SU-DHL-6 (cell line): ENCODE measurements around the gene GPRC5A.

Source experiments
- H2AFZ ChIP-seq: fragments of 200-600 bp; sonication (generic); 2 replicates; pipeline ENCODE4 v1.6.1; 2014; ENCODE audit warnings: low read depth, mild to moderate bottlenecking, moderate library complexity, mixed read lengths, antibody characterized with exemption, low read length; ENCODE audit not compliant: severe bottlenecking
- H3F3A ChIP-seq: fragments of 200-600 bp; shearing (Covaris generic); 2 replicates; pipeline ENCODE4 v1.6.0; 2016; ENCODE audit warnings: antibody characterized with exemption, mild to moderate bottlenecking; ENCODE audit not compliant: insufficient read depth
- H3K27ac ChIP-seq: fragments of 200-600 bp; sonication (generic); 2 replicates; pipeline ENCODE4 v1.5.1; 2016; ENCODE audit warnings: low read depth, mild to moderate bottlenecking, low read length, moderate library complexity, mixed read lengths
- H3K27me3 ChIP-seq: fragments of 200-600 bp; sonication (generic), shearing (Covaris generic); 2 replicates; pipeline ENCODE4 v1.6.0; 2014; ENCODE audit warnings: mild to moderate bottlenecking, low read length
- H3K36me3 ChIP-seq: fragments of 200-600 bp; sonication (generic); 2 replicates; pipeline ENCODE4 v1.6.1; 2014; ENCODE audit warnings: mild to moderate bottlenecking, low read length, mixed read lengths
- H3K4me2 ChIP-seq: fragments of 300-600, 200-600 bp; shearing (Covaris generic), sonication (generic); 2 replicates; pipeline ENCODE4 v1.6.0; 2014; ENCODE audit warnings: low read length, low read depth, mild to moderate bottlenecking; ENCODE audit not compliant: poor library complexity, severe bottlenecking
- H3K4me3 ChIP-seq: fragments of 200-600 bp; sonication (generic); 2 replicates; pipeline ENCODE4 v1.5.1; 2014; ENCODE audit warnings: antibody characterized with exemption, low read length, mild to moderate bottlenecking, mixed read lengths; ENCODE audit not compliant: insufficient read depth, poor library complexity, severe bottlenecking
- H3K79me2 ChIP-seq: fragments of 200-600 bp; sonication (generic); 2 replicates; pipeline ENCODE4 v1.6.1; 2014; ENCODE audit warnings: mild to moderate bottlenecking, low read length, moderate library complexity; ENCODE audit not compliant: insufficient read depth
- H3K9ac ChIP-seq: fragments of 200-600 bp; sonication (generic); 2 replicates; pipeline ENCODE4 v1.7.0; 2014; ENCODE audit warnings: mild to moderate bottlenecking, low read length
- H3K9me2 ChIP-seq: fragments of 200-600 bp; sonication (generic); replicated peaks from 2 replicates; pipeline ENCODE4 v1.6.1; 2014; ENCODE audit warnings: low read length; ENCODE audit not compliant: insufficient read depth
- H3K9me3 ChIP-seq: fragments of 200-600 bp; sonication (generic); 2 replicates; pipeline ENCODE4 v1.6.1; 2014; ENCODE audit warnings: low read length, mixed read lengths; ENCODE audit not compliant: insufficient read depth
- H4K20me1 ChIP-seq: fragments of 200-600 bp; sonication (generic); 2 replicates; pipeline ENCODE4 v1.6.1; 2014; ENCODE audit warnings: low read depth, mild to moderate bottlenecking, antibody characterized with exemption, low read length, moderate library complexity, mixed read lengths
- CTCF ChIP-seq: fragments of 200-600 bp; sonication (generic); IDR thresholded peaks from one replicate; pipeline ENCODE4 v1.5.1; 2017; ENCODE audit warnings: antibody characterized with exemption, mild to moderate bottlenecking, low read length, moderate library complexity; ENCODE audit not compliant: insufficient read depth, poor library complexity, severe bottlenecking
- EZH2phosphoT487 ChIP-seq: fragments of 200-600 bp; sonication (generic), shearing (Covaris generic); conservative IDR thresholded peaks from 2 replicates; pipeline ENCODE4 v1.6.1; 2018; ENCODE audit warnings: mild to moderate bottlenecking, antibody characterized with exemption, low read length, moderate library complexity, mixed read lengths

GPRC5A gene

GRCh38 chr12:12898136-12898717, 6.9 kb downstream of the GPRC5A start:
- Histone ChIP-seq H3K4me3 (no peak overlapping the region), H3K27me3 (no peaks in the 10 kb centered on the region), H3K9me2 (no peaks in the 10 kb centered on the region), H3K79me2 (no peaks in the 10 kb centered on the region), H3K9ac (no peak overlapping the region), H2AFZ (no peak overlapping the region), H3F3A (no peaks in the 10 kb centered on the region), H3K36me3 (no peaks in the 10 kb centered on the region), H3K9me3 (no peaks in the 10 kb centered on the region), H3K27ac (no peak overlapping the region), H4K20me1 (no peaks in the 10 kb centered on the region), H3K4me2 (no peak overlapping the region)
- TF ChIP-seq EZH2phosphoT487 (no peak), CTCF (no peak)

- no peaks in the 10 kb centered on the region for H3K36me3 ChIP-seq
- H3K9me3 ChIP-seq = no peaks in the 10 kb centered on the region
- H3K9me2 ChIP-seq = no peaks in the 10 kb centered on the region
- H3K4me3 ChIP-seq = no peak overlapping the region
- H3K27ac ChIP-seq = no peak overlapping the region
- no peaks in the 10 kb centered on the region for H3K27me3 ChIP-seq
- TF ChIP-seq CTCF = no peak
- TF ChIP-seq EZH2phosphoT487 = no peak
- no peak overlapping the region for H2AFZ ChIP-seq
- no peaks in the 10 kb centered on the region for H3F3A ChIP-seq
- no peaks in the 10 kb centered on the region for H3K79me2 ChIP-seq
- H3K4me2 ChIP-seq = no peak overlapping the region
- no peak overlapping the region for H3K9ac ChIP-seq
- H4K20me1 ChIP-seq = no peaks in the 10 kb centered on the region
These were observed 7.6 kb downstream of the GPRC5A start for GRCh38 chr12:12898911-12899511.

- TF ChIP-seq EZH2phosphoT487 (no peak), CTCF (no peak)
- Histone ChIP-seq H3K4me2 (no peak overlapping the region), H3K27me3 (no peaks in the 10 kb centered on the region), H2AFZ (no peak overlapping the region), H3K9ac (no peak overlapping the region), H3F3A (no peaks in the 10 kb centered on the region), H3K79me2 (no peaks in the 10 kb centered on the region), H3K27ac (no peak overlapping the region), H3K9me2 (no peaks in the 10 kb centered on the region), H3K36me3 (no peaks in the 10 kb centered on the region), H4K20me1 (no peaks in the 10 kb centered on the region), H3K9me3 (no peaks in the 10 kb centered on the region), H3K4me3 (no peak overlapping the region)
These were observed 8.4 kb downstream of the GPRC5A start for GRCh38 chr12:12899530-12900380.
